AG10803 (cell line): ENCODE data around the gene LIX1L.
A peak's percentile ranks its signal among the peaks of the same experiment; 100 is the strongest.

Experiments
- DNase-seq: peaks from one replicate; pipeline ENCODE4 v3.0.0; 2010; ENCODE audit warnings: low read depth
- H3K4me3 ChIP-seq: 2 replicates; pipeline ENCODE4 v1.5.1; 2011; ENCODE audit warnings: mild to moderate bottlenecking, low read length, control low read depth
- TF ChIP-seq, protein P1 (sequence below): conservative IDR thresholded peaks from 2 replicates; pipeline ENCODE4 v1.5.1; 2011; ENCODE audit warnings: mild to moderate bottlenecking, low read length, control low read depth, inconsistent platforms

LIX1L gene

DNA sequence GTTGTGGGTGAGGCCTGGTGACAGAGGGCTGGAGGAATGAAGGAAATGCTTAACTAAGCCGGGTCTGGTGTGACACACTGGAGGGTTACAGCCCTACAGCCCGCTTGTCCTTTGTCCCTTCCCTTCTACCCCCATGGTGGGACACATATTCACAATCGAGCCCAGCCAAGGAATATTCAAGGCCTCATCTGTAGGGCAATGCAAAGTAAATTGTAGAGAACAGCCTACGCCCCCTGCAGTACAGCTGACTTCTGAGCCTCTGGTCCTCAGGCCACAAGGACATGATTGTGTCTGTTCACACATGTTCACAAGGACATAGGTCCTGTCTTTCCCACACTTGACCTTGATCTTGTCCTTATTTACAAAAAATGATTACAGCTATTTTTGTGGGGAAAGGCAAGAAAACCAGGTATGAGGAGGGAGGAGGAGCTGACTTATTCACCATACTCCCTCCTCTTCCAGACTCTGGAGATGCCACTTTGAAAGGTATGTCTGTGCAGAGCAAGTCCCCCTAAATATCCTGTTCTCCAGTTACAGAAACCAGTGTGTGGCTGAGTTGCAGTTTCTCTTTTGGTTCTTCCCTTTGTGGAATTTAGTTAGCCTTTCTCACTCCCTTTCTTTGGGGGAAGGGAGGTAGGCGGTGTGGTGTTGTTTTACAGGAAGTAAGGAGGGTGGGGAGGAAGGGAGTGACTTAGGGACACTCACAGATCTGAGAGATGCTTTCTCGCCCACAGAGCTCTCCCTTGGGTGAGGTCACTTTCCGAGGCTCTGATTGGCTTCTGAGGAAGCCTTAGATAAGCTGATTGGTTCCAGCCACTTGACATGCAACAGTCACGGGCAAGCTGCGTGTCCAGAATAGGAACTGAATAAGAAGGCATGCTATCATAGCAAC is 21.3 kb upstream of the LIX1L start:
- H3K4me3 ChIP-seq = peak overlapping the region; percentile 46
- DNase-seq = peak; percentile 100
- TF ChIP-seq, protein P1, sequence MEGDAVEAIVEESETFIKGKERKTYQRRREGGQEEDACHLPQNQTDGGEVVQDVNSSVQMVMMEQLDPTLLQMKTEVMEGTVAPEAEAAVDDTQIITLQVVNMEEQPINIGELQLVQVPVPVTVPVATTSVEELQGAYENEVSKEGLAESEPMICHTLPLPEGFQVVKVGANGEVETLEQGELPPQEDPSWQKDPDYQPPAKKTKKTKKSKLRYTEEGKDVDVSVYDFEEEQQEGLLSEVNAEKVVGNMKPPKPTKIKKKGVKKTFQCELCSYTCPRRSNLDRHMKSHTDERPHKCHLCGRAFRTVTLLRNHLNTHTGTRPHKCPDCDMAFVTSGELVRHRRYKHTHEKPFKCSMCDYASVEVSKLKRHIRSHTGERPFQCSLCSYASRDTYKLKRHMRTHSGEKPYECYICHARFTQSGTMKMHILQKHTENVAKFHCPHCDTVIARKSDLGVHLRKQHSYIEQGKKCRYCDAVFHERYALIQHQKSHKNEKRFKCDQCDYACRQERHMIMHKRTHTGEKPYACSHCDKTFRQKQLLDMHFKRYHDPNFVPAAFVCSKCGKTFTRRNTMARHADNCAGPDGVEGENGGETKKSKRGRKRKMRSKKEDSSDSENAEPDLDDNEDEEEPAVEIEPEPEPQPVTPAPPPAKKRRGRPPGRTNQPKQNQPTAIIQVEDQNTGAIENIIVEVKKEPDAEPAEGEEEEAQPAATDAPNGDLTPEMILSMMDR = peak; percentile 43

DNA sequence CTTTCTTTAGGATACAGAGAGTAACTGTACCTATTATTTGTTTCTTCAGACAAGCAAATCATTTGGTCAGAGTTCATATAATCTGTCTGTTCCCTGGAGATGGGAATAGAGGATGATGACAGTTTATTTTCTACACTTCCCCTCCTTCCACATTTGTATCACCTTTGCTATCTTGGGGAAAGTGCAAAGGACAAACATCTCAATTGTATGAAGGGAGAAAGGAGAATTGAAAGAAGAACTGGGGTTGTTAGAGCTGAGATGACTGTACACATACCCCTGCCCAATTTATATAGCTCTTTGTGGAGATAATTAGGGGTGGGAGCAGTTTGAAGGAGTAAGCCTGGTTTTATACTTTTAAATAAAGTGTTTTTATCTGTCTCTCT is 20.6 kb upstream of the LIX1L start:
- DNase-seq = no peak
- TF ChIP-seq, protein P1 = no peak
- peak overlapping the region; percentile 46 for H3K4me3 ChIP-seq

GRCh38 chr1:145977486-145978470 is 20.0 kb upstream of the LIX1L start:
- H3K4me3 ChIP-seq = no peak overlapping the region
- TF ChIP-seq, protein P1 = peak; percentile 94

DNA sequence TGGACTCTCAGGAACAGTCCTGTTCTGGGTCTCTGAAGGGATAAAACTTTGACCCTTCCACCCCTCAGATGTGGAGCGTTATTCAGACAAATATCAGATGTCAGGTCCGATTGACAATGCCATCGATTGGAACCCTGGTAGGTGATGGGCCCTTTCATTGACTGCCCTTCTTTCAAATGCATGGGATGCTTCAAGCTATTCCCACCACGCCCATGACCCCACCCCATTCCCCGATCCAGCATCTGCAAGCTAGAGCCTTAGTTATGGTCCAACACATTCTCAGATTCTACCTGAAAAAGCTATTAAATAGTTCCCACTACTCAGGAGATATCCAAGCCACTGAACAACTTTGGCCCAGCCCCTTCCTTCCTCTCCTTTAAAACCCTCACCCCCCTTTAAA is 19.2 kb upstream of the LIX1L start:
- H3K4me3 ChIP-seq = no peak overlapping the region
- DNase-seq = no peak
- TF ChIP-seq, protein P1 = no peak

More at GRCh38 chr1:145977486-145978470, 20.0 kb upstream of the LIX1L start:
- DNase-seq = peak; percentile 85

- TF ChIP-seq, protein P1 = no peak
- H3K4me3 ChIP-seq = no peak overlapping the region
- DNase-seq = no peak
Observed at GRCh38 chr1:145975216-145975615, 17.4 kb upstream of the LIX1L start.

- TF ChIP-seq, protein P1 = no peak
- H3K4me3 ChIP-seq = no peak overlapping the region
- no peak for DNase-seq
Observed at GRCh38 chr1:145974721-145975120, 16.9 kb upstream of the LIX1L start.
